NCI-H524 (cell line): ENCODE results near the gene FRYL.
"Not testable (repeated sequence)": the region's sequence is repeated elsewhere in the genome, so short reads cannot be mapped to it uniquely, and the experiment has no call there.

Source experiments
- DNase-seq, 2 experiments: peaks; one replicate each; lab custom pipeline; 2025; lab: John Stamatoyannopoulos, UW

FRYL gene

GRCh38 chr4:48661391-48661790, 118.7 kb downstream of the FRYL start:
- DNase-seq = no peak

DNA sequence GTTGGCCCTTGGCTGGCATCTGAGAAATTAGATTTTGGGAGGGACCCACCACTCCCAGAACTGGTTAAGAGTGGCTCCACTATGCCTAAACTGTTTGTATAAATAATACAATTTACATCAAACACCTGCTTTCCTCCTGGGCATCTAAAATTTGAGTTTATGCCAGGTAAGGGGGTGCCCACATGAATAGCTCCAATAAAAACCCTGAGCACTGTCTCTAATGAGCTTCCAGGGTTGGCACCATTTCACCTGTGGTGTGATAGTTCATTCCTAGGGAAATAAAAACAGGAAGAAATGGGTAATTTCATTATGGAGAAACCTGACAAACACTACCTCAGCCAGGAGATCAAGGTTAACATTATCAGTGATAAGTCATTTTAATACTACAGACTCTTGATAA, 119.7 kb downstream of the FRYL start:
- no peak for DNase-seq

GRCh38 chr4:48654015-48654664, 125.9 kb downstream of the FRYL start:
- no peak for DNase-seq

DNA sequence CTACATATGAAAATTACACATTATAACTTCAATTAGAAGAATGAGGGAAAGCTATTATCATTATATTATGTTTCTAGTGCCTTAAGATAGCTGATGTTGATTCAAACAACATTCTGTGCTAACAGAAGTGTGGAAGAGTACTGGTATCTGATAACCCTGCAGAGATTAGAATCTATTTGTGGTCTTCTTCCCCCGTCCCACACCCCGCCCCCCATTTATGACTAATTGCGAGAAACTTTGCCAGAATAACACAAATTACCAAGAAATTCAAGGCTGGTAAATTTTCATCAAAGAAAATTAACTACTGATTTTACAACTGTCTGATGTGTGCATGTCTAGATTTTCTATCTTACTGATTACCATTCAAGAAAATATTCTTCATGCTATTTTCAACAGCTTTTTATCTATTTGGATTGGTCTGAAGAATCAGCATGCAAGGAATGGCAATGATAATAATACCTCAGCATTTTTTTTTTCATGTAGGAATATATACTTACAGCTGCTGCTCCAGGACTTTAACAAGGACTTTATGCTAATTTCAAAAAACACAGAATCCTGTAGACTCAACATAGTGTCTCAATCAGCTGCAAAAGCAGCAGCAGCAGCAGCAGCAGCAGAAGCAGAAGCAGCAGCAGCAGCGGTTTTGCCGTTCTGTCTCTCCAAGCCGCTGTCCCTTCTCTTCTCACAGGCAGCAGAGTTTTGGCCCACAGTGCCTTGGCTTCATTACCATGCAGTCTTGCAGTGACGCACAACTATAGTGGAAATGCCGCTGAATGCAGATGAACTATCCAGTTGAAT, 126.7 kb downstream of the FRYL start:
- no peak for DNase-seq

DNA sequence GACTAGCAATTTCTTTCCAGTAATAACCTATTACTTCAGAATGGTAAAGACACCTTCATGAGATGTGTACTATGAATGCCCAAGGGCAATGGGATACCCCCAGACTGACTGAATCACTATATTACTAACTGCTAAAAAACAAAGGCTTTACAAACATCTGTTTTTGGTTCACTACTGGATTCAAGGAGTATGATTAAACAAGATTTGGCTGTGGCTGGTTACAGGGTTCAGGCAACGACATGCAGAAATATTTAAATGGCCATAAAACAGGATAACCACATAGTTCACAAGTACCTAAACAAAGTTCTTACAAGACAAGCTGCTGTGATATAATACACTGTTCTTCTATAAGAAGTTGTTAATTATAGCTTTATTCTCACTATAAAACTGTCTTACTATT, 128.2 kb downstream of the FRYL start:
- no peak for DNase-seq

DNA sequence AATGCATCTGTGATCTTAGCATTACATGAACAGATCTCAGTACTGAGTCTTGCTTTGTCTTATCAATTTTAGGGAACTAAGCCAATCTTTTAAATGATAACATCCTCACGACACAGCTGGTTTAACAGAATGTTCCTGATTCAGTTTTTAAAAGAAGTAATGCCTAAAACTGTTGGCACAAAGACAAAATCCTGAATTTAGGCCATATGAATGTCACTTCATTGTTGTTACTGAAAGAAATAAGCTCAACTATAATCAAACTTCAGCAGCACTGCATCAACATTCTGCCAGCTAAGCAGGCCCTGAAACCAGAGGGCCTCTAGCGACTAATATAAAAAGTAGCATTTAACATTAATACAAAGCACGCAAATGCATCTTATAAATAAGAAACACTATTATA, 130.6 kb downstream of the FRYL start:
- no peak for DNase-seq

DNA sequence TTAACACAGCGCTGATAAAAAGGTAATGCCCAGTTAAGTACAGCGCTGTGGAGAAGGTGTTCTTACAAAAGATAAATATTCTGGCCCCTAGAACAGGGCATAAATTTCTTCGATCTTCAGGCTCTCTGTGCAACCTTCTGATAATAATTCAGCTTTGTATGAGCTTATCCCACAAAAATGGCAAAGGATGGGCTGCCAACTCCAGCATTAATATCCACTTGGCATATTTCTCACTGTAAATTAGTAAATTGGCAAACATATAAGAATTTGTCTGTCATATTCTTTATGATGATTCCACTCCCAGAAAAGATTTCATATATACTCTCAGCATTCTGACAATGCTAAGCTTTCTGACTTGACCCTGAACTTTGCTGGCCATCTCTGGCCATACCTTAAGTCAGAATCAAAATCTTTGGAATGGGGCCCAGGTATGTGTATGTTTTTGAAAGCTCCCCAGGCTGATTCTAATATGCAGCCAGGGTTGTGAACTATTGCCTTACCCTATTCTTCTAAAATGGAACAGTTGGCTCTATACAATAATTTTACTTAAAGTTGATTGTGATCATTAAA, 134.8 kb downstream of the FRYL start:
- no peak for DNase-seq

- no peak for DNase-seq
Observed at GRCh38 chr4:48642421-48643374, 137.4 kb downstream of the FRYL start.

GRCh38 chr4:48641401-48641800, 138.7 kb downstream of the FRYL start:
- DNase-seq = no peak

DNA sequence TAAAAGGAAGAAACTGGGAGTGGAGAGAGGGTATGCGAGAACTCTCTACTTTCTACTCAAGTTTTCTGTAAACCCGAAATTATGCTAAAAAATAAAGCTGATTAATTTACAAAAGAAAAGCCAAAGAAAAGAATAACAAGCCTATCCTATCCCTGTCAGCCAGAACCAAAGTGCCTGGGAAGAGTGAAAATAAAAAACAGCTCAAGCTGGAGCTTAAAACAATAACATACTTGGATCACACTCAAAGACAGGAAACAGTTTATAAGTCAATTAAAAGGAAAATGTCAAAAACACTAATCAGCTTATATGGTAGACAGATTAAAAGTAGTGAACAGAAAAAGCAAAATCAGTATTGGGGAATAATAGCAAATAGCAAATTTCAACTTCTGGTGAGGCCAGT, 139.4 kb downstream of the FRYL start:
- DNase-seq = no peak

DNA sequence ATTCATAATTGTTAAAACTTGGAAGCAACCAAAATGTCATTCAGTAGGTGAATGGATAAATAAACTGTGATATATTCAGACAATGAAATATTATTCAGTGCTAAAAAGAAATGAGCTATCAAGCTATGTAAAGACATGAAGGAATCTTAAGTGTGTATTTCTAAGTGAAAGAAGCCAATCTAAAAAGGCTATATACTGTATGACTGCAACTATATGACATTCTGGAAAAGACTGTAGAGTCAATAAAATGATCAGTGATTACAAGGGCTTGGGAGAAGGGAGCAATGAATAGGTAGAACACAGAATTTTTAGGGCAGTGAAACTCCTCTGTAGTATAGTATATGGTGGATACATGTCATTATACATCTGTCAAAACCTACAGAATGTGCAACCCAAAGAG, 139.9 kb downstream of the FRYL start:
- no peak for DNase-seq

DNA sequence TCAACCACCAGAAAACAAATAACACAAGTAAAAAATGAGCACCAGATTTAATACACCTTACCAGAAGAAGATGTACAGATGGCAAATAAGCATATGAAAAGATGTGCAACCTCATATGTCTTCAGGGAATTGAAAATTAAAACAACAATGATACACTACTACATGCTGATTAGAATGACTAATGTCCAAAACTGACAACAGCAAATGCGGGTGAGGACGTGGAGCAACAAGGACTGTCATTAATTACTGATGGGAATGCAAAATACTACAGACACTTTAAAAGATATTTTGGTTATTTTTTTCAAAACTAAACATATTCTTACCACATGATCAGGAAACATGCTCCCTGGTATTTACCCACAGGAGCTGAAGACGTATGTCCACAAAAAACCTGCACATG, 140.3 kb downstream of the FRYL start:
- no peak for DNase-seq

- not testable (repeated sequence) for DNase-seq
Observed at GRCh38 chr4:48638586-48638985, 141.5 kb downstream of the FRYL start.

DNA sequence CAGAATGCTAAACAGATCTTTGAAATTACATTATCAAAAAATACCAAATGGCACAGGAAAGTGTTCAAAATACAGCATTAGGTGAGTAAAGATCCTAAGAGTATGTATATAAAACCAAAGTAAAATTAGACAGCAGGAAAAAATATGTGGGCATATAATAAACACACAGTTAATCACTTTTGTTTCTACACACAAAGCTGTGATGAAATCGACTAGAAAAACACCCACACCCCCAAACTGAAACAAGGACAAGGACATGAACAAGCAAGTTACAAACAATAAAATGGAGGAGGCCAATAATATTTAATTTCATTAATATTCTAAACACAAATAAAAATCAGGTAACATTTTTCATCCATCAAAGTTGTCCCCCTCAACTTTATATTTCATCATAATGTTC, 143.2 kb downstream of the FRYL start:
- DNase-seq = no peak

DNA sequence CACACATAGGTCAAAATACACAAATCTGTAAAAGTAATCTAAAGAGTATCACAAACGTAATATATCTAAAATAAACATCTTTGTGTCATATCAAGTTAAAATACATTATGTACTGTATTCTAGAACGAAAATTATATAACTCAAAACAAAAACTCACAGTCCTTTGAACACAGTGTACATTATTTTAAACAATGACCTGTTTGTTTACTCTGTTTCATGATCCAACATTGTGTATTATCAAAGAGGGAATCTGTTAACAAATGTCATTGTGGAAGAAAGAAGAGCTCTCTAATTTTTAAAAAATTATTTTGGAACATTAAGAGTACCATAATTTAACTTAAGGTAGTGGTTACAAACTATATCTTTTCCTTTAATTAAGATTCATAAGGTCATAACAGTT, 144.1 kb downstream of the FRYL start:
- no peak for DNase-seq

- DNase-seq = no peak
Observed at GRCh38 chr4:48635310-48635709, 144.8 kb downstream of the FRYL start.

- DNase-seq = no peak
Observed at GRCh38 chr4:48634688-48635308, 145.3 kb downstream of the FRYL start.

- DNase-seq = no peak
Observed at GRCh38 chr4:48633657-48634056, 146.4 kb downstream of the FRYL start.

DNA sequence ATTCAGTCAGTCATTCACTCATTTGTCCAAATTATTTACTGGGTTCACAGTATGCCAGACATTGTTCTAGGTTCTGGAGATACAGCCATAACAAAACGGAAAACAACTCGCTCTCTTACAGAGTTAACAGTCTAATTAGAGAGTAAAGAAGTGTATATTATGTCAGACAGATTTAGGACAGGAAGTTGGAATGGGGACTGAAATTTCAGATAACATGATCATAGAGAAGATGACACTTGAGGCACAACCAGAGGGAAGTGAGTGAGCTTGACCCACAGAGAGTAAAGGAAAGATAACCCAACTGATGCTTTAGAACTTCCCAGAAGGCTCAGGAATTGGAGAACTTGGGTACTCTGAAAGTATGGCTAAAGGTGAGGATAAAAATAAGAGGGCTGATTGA, 150.6 kb downstream of the FRYL start:
- no peak for DNase-seq

DNA sequence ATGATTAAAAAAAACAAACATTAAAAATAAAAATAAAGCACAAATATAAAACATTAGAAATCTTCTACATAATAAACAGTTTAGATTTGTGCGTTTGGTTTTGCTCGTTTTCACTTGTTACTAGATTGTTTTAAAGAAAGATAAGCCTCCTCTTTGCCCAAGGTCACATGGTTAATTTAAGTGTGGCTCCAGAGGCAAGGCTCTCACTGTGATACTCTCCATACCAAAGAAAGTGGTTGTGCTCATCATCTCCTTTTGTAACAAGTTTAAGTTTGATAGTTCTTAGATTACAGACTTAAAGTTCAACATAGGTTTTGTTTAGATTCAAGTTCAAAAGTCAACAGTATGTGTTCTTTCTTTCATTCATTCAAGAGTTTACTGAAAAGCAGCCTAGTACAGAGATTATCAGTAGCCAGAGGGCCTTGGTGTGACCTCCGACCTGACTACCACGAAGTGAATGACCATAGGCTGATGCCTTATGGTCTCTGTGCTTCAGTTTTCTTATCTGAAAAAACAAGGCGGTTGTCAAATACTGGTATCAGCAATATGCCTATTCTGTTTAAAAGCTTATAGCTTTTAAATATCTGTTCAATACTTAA, 156.8 kb downstream of the FRYL start:
- no peak for DNase-seq

- no peak for DNase-seq
Observed at GRCh38 chr4:48620831-48621230, 159.2 kb downstream of the FRYL start.
